G401.6 (cell line): Measurements from ENCODE around the gene POLD4.
"Not testable (repeated sequence)": the region's sequence is repeated elsewhere in the genome, so short reads cannot be mapped to it uniquely, and the experiment has no call there.

Experiments used
- FAIRE-seq: peaks from 2 replicates; lab custom pipeline; 2012; peaks lifted over from hg19 to GRCh38; lab: Jason Lieb, UNC

POLD4 gene

DNA sequence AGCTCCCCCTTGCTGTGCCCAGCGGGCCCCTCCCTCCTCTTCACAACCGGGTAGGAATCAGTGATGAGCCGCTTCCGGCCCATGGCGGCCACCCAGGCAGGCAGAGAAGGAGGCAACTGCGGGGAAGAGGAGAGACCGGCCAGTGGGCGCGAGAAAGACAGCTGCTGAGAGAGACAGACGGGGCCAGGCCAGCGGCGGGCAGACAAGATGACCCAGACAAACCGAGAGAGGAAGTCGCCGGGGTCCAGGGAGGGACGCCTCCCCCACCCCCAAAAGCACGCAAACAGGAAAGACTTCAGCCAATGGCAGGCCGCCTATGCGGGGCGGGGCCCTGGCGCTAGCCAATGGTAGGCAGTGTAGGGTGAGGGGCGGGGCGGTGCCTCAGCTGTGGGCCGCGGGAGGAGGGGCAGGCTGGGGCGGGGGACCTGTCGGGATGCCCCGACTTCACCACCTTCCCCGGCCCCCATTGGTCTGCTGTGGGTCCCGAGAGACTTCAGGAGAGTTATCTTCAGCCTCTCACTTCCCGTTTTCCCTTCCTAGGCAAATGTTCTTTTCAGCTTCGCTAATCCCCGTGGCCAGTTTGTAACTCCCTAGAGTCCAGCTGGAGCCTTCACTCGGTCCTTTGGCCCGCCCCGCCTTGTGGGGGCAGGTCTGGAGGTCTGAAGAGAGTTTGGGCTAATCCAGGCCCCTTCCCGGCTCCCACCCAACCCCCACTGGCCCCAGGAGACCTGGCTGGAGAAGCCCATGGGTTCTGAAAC is at the start of gene POLD4:
TSS of gene POLD4 (minus strand) at position 230 of the 758 bp plus-strand sequence. CDS start at position 83, 147 bp downstream.
- no peak for FAIRE-seq

DNA sequence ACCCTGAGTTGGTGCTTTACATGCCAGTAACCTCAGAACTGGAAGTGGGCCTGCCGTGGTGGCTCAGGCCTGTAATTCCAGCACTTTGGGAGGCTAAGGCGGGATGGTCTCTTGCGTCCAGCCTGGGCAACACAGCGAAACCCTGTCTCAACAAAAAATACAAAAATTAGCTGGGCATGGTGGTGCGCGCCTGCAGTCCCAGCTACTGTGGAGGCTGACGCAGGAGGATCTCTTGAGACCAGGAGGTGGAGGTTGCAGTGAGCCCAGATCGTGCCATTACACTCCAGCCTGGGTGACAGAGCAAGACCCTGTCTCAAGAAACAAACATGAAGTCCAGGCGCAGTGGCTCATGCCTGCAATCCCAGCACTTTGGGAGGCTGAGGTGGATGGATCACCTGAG is 49.7 kb upstream of the POLD4 start:
- not testable (repeated sequence) for FAIRE-seq

DNA sequence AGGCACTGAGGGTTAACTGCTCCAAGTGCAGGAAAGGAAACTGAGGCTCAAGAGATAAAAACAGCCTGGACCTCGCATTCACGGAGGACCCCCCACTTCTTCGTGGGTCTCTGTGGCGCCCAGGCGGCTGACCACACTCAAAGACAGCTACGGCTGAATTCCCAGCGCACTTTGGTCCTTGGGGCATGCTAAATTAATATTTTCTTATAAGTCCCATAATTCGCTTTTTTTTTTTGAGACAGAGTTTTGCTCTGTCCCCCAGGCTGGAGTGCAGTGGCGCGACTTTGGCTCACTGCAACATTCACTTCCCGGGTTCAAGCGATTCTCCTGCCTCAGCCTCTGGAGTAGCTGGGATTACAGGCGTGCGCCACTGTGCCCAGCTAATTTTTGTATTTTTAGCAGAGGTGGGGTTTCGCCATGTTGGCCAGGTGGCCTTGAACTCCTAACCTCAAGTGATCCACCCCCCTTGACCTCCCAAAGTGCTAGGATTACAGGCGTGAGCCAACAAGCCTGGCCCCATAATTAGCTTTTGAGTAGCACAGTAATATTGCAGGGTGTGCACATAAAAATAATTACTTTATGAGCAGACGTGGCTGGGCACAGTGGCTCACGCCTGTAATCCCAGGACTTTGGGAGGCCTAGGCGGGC is 49.0 kb upstream of the POLD4 start:
- FAIRE-seq: not testable (repeated sequence)

DNA sequence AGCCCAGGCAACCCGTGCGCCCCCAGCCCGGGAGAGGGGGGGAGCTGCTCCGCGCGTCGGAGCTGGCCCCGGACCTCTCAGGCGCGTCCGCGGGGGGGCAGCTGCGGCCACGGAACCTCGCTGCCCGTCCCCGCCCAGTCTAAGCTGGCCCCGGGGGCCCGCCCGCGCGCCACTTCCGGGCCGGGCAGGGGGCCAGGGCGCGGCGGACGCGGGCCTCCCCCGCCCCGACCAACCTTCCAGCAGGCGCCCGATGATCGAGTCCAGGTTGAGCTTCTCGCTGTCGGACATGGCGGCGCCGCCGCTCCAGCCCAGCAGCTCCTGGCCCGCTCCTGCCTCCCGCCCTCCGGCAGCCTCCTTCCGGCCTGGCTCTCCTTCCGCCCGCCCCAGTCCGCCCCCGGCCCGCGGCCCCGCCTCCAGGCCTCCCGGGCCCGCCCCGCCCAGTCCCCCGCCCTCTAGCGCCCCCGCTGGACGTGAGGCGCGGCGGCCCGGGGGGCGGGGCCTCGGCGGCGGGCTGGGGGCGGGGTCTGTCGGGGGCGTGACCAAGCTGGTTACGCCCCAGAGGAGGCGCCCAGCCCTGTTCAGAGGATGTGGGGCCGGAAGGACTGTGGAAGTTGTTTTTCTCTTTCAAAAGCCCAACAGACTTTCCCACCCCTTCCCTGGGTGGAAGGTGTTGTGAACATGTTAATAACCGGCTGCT is 48.3 kb upstream of the POLD4 start, which contains the start of gene PPP1CA:
TSS of gene PPP1CA (minus strand) at position 364 of the 697 bp plus-strand sequence. CDS start at position 288, 76 bp downstream.
- FAIRE-seq: no peak

DNA sequence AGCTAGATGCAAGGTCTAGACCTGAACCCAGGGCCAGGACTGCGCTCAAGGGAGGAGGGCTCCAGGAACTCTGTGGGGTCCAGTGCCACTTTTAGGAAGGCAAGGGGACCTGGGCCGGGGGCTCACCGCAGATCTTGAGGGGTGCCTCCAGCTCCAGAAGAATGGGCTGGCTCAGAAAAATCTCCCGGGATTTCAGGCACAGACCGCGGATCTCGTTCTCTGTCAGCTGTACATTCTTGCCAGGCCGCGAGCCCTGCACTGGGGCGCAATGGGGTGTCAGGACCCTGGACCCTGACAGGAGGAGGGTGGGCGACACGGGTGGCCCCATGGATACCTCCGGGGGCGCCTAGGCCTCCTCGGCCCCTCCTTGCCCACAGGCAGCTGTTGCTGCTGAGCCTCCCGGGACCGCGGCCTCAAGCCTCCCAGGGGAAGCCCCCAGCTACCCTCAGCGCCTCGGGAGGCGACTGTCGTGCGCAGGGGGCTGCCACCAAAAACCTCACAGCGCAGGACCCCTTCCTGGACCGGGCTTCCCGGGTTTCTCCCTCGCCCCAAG is 47.7 kb upstream of the POLD4 start:
- no peak for FAIRE-seq

DNA sequence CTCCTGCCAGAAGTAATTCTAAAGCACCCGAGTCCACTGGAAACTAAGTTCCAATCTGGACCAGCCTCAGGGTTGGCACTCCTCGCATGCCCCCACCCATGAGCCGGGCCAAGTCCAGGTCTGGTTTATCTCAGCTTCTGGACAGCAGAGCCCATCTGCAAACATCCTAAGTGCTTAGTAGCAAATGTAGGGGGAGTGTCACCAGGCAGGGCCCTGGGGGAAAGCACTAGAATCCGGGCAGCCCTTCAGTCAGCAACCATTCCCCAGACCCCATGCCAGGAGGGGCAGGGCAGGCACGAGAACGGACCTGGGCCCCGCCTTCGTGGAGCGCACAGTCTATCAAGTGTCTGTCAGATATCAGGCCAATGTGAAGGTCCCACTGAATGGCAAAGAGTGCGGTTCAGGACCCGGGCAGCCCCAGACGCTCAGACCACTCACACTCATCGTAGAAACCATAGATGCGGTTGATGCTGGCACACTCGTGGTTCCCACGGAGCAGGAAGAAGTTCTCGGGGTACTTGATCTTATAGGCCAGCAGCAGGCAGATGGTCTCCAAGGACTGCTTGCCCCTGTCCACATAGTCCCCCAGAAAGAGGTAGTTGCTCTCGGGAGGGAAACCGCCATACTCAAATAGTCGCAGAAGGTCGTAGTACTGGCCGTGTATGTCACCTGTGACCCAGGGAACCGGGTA is 47.0 kb upstream of the POLD4 start:
- no peak for FAIRE-seq

DNA sequence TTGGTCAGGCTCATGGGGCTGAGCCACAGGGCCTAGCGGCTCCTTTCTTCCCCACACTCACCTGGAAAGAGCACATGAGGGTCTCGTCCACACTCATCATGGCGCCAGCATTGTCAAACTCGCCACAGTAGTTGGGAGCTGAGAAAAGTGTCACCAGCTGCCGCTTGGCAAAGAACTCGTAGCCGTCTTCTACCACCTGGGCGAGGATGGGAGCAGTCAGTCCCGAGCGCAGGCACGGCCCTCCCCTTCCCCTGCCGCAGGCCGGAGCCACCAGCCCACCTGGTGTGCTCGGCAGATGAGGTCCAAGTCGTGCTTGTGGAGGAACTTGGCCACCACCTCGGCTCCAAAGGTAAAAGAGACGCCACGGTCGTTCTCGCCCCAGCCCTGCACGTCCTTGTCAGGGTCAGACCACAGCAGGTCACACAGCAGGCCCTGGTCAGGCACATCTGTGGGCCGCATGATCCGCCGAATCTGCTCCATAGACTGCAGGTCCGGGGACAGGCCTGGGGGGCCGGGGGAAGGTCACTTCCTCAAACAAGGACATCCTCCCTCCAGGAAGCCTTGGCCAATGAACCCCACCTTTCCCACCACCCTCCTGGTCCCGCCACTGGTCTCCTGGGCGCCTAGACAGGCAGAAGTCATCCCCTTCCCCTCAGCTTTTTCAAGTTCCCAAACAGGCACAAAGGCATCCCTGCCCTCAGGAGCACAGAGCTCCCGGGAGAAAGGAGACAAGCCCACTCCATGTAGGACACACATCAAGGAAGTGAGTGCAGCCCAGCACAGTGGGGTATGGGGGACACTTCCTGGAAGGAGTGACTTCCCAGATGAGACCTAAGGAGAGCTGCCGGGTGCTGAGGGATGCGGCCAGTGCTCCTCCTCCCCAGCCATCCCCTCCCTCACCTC is 45.6 kb upstream of the POLD4 start:
- FAIRE-seq: no peak

DNA sequence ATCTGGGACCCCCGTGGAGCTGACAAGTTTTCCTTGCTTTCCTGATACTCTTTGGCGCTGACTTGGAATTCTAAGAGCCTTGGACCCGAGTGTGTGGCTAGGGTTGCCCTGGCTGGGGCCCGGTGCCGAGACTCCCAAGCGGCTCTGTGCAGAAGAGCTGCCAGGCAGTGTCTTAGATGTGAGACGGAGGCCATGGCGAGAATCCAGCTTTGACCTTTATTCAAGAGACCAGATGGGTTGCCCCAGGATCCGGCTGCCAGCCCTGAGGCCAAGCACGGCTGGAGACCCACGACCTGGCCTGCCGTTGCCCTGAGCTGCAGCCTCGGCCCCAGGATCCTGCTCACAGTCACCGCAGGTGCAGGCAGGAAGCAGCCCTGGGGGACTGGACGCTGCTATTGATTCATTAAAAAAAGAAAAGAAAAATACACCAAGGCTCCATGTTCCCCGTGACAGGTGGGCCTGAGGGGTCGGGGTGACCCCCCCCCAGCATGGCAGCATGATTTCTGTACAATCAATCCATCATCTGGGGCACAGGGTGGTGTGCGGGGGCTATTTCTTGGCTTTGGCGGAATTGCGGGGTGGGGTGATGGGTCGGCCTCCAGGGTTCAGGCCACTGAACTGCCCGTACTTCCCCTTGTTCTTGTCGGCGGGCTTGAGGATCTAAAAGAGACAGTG is 44.8 kb upstream of the POLD4 start:
- no peak for FAIRE-seq

DNA sequence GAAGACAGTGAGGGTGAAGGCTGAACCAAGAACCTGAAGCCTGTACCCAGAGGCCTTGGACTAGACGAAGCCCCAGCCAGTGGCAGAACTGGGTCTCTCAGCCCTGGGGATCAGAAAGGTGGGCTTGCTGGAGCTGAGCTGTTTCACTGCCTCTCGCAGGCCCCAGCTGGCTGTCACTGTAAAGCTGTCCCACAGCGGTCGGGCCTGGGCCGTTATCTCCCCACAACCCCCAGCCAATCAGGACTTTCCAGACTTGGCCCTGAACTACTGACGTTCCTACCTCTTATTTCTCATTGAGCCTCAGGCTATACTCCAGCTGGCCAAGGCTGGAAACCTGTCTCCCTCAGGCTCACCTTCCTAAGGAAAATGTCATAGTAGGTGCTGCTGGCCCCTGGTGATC is 44.2 kb upstream of the POLD4 start:
- FAIRE-seq: no peak

DNA sequence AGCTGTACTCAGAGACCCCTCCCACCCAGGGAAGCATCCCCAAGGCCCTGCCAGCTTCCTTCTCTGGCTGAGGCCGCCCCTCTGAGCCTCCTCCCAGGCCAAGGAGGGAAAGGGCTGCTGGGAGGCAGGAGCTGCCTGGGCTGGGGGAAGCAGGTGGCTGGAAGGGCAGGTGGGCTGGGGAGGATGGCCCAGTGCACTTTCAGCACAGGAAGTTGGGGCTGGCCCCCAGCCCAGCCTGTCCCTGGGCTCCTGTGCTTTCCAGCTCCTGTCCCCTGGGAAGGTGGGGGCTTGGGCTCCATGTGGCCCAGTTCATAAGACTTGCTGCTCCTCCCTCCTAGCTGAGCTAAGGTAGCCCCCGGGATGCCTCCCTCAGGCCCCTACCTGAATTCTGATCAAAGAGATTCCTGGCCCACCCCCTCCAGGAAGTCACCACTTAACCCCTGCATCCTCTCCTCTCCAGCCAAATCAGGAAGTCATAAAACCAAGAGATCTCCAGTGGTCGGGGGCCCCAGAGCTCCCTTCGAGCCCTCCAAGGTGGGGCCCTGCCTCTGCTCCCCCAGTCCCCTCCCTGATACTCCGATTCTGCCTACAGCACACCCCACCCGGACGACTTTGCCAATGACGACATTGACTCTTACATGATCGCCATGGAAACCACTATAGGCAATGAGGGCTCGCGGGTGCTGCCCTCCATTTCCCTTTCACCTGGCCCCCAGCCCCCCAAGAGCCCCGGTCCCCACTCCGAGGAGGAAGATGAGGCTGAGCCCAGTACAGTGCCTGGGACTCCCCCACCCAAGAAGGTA is 43.4 kb upstream of the POLD4 start:
- no peak for FAIRE-seq

DNA sequence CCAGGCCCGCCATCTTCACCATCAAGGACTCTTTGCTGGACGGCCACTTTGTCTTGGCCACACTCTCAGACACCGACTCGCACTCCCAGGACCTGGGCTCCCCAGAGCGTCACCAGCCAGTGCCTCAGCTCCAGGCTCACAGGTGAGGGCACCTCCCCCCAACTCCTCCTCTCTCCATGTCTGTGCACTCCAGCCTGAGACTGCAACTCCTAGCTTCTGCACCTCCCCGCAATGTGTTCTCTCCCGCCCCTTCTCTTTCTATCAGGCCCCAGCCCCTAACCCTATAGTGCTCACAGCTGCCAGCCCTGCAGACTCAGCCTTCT is 42.9 kb upstream of the POLD4 start:
- no peak for FAIRE-seq

DNA sequence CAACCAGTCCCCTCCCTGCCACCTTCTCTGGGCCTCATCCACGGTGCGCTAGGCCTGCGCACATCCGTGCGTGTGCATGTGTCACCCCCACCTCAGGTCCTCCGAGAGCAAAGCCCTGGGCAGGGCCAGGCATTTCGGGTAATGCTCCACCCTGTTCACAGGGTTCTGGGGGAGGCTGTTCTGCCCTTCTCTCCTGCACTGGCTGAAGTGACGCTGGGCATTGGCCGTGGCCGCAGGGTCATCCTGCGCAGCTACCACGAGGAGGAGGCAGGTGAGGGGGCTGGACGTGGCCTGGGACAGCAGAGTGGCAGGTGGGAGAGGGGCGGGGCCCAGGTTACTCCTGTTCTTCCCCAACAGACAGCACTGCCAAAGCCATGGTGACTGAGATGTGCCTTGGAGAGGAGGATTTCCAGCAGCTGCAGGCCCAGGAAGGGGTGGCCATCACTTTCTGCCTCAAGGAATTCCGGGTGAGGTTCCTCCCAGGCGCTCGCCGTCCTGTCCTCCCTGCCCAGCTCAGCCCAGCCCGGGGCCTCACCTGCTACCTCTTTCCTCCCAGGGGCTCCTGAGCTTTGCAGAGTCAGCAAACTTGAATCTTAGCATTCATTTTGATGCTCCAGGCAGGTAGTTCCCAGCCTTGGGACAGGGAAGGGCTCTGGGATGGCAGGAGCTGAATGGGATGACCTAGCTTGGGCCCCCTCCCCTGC is 42.4 kb upstream of the POLD4 start:
- FAIRE-seq: no peak

DNA sequence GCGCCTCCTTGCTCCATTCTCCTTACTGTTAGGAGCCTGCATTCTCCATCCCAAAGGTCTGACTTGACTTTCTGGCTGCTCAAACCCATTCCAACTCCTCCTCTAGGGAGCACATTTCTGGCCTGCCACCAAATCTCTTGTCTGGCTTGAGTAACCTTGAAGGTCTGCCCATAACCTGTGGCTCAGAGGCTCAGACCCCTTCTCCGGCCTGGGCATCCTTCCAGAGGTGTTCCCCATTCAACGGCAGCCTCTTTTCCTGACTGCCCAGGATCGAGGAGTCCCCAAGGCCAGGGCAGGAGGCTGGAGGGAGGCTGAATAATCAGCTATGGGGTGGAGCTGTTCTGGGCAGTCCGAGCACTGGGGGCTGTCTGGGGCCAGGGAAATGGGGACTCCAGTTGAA is 40.6 kb upstream of the POLD4 start:
- no peak for FAIRE-seq

DNA sequence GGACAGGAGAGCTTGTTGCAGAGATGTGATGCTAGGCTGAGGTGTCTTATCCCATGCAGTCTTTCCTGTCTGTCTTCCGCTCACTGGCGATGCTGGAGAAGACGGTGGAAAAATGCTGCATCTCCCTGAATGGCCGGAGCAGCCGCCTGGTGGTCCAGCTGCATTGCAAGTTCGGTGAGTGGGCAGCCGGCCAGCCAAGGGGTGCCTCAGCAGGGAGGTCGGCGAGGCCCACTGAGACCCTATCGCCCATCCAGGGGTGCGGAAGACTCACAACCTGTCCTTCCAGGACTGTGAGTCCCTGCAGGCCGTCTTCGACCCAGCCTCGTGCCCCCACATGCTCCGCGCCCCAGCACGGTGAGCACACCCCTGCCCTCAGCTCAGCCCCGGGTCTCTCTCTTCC is 40.1 kb upstream of the POLD4 start:
- no peak for FAIRE-seq

DNA sequence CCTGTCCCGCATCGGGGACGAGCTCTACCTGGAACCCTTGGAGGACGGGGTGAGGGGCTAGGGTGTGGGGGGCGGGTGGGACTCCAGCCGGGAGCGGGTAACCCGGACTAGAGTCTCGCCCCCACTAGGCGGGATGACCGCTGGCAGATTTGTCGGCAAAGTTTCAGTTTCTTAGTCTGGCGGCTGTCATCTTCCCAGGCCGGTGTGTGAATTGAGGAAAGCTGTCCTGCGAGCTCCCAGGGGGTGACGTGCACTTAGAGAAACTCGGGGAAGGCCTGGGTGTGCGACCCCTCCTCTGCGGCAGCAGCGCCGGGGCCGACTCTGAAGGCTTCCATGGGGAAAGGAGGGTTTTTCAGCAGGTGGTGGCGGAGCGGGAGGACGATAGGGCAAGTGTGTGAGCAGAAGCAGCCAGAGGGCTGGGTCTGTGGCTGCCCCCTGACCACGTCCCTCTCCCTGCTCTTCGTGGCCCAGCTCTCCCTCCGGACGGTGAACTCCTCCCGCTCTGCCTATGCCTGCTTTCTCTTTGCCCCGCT is 38.9 kb upstream of the POLD4 start:
- no peak for FAIRE-seq

DNA sequence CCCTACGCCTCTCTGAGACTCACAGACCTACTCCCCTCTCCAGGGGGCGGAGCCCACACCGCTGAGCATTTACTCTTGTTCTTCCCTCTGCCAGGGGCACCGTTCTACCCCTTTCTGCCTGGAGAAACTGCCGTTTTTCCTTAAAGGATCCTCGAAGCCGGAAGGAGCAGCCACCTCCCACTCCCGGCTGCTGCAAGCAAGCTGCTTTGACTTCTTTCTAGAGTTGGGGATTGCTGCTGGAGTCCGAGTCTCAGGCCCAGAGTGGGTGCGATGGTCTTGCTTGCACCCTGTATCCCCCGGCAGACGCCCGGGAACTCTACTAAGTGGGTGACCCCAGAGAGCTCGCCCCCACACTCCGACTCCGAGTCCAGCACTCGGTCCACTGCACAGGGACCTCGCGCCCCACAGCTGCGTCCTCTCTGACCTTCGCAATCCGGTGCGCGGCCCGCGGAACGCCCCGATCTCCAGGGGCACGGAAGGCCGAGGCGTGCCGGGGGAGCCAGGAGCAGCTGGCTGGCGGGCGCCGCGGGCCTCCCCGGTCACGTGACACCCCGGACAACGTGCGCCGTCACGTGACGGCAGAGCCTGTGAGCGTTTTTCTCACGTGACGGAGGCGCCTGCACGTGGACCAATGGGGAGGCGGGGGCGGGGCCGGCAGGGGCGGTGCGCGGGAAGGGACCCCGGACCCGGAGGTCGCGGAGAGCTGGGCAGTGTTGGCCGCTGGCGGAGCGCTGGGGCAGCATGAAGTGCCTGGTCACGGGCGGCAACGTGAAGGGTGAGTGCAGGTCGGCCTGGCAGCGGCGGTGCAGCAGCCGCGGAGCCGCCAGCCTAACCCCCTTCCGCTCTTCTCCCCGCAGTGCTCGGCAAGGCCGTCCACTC is 38.2 kb upstream of the POLD4 start, which contains the start of gene RAD9A:
TSS of gene RAD9A (plus strand) at position 683 of the 879 bp plus-strand sequence. CDS start at position 742, 59 bp downstream.
- FAIRE-seq: no peak

DNA sequence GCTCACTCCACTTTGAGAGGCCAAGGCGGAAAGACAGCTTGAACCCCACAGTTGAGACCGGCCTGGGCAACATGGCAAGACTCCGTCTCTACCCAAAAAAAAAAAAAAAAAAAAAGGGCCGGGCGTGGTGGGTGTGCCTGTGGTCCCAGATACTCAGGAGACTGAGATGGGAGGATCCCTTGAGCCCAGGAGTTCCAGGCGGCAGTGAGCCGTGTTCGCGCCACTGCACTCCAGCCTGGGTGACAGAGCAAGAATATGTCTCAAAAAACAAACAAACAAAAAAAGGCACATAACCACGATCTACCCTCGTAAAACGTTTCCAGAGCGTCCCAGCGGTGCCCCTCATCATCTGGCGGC is 37.6 kb upstream of the POLD4 start:
- FAIRE-seq: no peak

DNA sequence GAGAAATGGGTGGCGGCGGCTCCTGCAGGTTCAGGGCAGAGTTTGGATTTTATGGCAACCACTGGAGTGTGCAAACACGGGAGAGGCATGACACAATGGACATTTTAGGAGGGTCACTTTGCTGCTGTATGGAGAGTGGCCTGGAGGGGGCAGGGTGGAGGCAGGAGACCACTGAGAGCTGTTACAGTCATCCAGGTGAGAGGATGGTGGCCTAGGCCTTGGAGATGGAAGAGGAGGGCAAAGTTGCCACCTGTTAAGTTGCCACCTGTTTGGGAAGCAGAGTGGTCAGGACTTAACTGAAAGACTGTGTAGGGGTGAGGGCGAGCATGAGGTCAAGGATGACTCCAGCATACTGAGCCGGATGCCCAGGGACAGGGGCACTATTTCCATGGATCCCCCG is 36.1 kb upstream of the POLD4 start:
- FAIRE-seq: no peak
